HG02763 (cell line): ENCODE results near the gene RLF.

Source experiments
- ATAC-seq: cut with Tn5 transposase; IDR thresholded peaks from one replicate; pipeline ENCODE4 v1.9.1; 2021; ENCODE audit warnings: mild to moderate bottlenecking, moderate library complexity; ENCODE audit not compliant: unreplicated experiment

The RLF gene

DNA sequence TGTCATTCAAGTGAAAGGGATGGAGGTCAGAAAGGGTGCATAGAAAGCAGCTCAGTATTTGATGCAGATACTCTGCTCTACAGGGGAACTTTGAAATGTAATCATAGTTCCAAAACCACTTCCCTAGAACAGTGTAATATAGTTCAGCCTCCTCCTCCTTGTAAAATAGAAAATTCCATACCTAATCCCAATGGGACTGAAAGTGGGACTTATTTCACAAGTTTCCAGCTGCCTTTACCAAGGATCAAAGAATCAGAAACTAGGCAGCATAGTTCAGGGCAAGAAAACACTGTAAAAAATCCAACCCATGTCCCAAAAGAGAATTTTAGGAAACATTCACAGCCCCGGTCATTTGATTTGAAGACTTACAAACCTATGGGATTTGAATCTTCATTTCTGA, 78.4 kb downstream of the RLF start:
- ATAC-seq, result no peak

DNA sequence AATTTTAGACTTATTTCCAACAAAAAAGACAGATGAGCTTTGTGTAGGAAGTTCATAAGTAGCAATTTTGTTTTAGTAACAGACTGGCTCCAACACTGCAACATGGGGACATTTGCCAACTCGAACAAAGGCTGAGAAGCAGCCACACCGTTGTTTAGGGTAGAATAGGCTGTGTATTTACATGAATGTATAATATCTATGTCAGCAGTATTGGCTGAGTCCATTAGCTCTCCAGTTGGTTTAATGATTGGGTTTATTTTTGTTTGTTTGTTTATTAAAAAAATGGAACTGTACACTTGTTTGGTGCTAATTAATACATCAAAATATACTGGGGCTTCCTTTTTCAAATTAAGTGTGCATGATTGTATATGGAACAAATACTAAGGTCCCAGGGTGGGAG, 79.2 kb downstream of the RLF start:
- no peak for ATAC-seq

DNA sequence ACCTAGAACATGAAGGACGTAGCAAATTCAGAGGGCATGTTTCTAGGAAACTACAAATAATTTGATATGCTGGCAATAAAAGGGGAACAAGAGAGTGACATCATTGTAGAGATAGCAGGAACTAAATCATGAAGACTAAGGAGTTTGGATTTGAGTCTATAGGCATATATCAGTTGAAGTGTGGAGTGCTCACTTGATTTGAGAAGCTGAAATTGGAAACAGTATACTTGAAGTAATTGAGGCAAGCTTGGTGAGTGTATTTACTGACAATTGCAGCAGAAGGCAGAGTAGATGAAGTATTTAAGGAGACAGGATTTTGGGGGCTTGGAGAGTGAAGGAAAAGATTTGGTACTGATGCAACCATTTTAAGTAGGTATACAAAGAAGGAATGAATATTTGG, 80.2 kb downstream of the RLF start:
- no peak for ATAC-seq

DNA sequence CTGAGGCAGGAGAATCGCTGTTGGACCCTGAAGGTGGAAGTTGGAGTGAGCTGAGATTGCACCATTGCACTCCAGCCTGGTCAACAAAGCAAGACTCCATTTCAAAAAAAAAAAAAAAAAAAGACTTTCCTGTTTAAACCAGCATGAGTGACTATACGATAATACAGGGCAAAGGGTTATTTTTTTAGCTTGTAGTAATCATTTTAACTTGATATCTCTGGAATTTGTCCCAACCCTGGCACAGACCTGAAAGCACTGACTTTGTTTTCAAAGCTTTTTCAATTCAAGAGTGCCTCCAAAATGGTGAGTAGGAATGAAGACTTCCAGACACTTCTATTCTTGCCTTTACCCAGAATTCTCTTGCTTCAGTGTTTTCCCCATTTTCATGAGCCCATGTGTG, 82.2 kb downstream of the RLF start:
- ATAC-seq, result no peak

DNA sequence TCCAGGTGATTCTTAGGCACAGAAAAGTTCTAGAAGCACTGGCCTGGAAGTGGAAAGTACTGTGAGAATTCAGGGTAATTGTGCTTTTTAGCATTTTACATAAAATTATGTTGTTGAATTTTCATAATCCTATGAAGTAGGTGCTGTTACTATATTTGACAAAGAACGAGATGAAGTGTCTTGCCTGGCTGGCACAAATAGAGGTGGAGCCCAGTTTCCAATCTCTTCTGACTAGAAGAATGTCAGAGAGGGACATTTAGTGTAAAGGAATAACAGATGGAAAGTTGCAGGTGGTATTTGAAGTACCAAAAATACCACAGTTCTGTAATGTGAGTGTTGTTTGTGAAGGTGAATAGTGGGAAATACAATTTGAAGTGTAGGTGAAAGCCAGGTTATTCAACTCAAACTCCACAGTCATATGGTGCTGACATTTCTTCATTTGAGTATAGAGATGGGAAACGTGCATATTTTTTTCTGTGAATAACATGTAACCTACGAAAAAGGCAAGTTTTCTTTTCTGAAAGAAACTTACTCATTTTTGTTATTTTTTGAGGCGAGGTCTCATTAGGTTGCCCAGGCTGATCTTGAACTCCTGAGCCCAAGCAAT, 83.1 kb downstream of the RLF start:
- no peak for ATAC-seq

DNA sequence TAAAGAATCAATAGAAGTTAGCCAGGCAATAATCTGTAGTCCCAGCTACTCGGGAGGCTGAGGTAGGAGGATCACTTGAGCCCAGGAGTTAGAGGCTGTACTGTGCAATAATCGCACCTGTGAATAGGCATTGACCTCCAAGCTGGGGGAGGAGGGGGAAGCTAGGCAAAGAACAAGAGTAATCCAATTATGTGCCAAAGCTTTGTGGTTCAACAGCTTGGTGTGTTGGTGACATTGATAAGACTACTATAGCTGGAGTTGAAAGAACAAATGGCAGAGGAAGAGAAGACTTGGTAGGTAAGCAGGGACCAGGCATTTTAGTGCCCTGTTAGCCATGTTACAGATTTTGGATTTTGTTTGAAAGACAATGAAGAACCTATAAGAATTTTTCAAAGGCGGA, 84.5 kb downstream of the RLF start:
- ATAC-seq, result no peak

DNA sequence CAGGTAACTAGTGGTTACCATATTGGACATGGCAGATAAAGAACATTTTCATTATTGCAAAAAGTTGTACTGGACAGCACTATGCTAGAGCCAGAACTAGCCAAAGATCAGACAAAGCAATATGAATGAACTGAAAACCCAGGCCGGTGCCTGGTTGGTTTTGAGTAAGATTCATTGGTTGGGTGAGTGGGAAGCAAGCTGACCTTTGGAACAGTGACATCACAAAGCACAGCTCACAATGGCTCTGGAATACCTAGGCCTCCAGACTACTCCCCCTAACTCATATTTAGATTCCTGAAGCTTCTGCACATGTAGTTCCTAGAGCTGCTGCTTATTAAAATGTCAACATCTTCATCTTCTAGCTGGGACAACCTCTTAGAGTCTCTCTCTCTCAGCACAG, 86.5 kb downstream of the RLF start, which contains the start of gene TMCO2:
TSS of gene TMCO2 (plus strand) at position 283 of the 400 bp plus-strand sequence. CDS start at position 340, 57 bp downstream.
- ATAC-seq, result no peak

DNA sequence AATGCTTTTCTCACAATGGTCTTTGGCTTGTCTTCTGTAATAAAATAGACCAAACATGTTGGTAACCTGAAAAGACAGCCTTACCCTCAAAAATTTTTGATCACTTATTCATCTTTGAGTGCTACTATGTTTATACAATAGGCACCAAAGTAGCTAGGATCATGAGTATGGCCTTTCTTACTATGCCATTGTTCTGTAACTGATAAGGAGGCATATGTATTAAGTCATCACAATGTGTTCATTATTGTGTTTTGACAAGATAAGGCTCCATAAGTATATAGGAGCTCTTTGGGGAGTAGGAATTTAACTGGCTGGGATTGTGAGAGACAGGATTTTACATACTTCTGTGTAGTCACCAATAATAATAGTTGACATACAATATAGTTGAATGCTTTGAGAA, 87.2 kb downstream of the RLF start:
- no peak for ATAC-seq

DNA sequence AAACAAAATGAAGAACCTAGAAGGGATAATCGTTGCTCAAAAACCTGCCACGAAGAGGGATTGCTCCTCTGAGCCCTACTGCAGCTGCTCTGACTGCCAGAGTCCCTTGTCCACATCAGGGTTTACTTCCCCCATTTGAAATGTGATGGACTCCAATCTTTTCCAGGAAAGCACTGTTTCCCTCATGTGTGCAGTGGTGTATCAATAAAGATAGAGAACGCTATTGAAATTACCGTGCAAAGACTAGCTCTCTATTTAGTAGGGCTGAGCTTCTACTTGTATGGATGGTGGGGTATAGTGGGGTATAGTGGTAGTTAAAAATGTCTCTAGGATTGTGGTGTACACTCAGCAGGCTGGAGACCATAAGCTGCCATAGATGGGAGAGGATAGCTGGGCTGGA, 90.3 kb downstream of the RLF start:
- ATAC-seq, result no peak

DNA sequence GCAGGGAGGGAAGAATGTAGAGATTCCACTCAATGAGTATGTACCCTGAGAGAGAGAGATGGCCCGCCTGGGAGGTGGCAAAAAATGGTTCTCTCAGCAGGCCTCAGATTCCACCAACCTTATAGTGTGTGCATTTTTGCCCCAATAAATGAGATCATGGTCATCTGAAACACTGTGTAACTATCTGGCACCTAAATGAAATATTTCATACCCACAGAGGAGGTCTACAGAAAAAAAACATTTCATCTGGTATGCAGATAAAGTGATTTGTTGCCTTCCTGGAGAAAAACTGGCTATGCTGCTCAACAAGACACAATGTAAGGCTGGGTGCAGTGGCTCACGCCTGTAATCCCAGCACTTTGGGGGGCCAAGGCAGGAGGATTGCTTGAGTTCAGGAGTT, 91.4 kb downstream of the RLF start:
- no peak for ATAC-seq

DNA sequence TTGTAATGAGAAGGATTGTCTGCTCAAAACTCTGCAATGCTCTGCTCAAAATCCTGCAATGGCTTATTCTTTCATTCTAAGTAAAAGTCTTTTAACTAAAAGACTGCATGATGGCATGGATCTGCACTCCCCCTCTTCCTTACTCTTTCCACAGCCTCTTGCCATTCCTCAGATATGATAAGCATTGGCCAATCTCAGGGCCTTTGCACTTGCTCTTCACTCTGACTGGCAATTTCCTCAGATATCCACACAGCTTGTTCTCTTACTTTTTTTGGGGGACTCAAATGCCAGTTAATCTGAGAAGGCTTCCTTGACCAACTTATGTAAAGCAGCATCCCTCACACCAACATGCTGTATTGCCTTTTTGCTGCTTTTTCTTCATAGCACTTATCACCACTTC, 94.0 kb downstream of the RLF start:
- no peak for ATAC-seq

DNA sequence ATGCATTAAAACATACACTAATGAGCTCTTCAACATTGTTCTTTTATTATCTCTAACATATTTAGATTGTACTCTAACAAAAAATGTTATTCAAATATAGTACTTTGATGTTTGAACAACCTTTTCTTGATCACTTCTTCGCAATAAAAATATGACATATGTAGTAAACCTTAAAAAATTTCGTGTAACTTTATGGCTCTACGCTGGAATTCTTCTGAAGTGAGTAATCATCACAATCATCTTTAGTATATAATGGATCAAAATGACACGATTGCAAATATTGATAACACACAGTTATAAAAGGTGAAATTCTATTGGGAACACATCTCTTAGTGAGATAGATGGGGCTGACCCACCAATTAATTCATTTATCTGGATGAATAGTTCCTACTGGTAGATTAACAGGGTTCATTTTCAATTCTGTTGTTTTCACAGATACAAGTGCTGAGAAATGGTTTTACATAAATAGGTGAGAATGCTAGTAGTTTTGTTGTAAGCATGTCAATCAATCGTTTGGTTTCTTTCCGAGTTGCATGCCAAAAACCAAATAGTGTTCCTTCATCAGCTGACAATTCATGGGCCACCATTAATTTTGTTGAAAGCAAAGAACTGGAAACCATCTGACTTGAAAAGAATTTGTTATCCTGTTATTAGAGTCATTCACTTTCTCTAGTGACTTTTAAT, 95.4 kb downstream of the RLF start:
- ATAC-seq, result no peak

DNA sequence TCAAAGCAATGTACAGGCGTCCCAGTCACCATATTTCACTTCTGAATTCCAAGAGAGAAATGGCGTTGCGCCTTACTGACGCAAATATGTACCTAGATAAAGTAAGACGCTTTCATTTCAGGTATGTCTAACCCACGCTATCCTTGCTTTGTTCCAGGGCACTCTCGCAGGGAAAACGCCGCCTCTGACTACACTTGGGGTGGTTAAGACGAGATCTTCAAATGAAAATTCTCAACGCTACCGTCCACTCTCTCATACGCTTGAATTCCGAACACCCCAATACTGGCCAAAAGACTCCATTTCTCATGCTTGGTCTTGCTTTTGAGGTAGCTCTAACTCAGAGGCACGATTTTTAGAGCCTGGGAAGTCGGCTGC, 96.1 kb downstream of the RLF start:
- no peak for ATAC-seq

DNA sequence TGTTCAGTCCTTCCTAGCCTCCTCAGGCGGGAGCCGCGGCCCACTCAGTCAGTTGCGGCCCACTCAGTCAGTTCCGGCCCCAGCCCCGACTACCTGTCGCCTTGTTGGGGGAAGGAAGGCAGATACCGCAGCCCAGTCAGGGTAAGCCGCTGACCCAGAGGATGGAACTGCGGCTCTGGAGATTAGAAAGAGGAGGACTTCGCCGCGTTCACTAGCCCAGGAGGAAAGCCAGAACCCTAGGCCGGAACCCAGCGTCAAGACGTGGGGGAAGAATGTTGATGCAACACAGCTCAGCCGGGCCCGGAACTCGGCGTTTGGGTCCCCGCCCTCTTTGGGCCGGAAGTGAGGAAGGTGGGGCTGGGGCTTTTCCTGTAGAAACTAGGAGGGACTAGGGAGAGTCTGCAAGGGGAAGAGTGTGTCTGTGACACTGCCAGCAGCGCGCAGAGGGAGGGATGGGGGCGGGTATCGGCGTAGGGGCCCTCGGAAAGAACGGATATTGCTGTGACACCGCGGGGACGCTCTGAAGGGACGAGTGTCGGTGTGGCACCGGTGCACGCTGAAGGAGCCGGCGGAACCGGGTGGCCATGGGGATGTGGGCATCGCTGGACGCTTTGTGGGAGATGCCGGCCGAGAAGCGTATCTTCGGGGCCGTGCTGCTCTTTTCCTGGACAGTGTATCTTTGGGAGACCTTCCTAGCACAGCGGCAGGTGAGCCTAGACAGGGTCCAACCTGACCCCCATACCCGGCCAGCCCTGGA, 96.7 kb downstream of the RLF start, which contains the start of gene ZMPSTE24:
TSS of gene ZMPSTE24 (plus strand) at position 549 of the 757 bp plus-strand sequence. CDS start at position 585, 36 bp downstream.
- ATAC-seq, result peak; percentile 93

DNA sequence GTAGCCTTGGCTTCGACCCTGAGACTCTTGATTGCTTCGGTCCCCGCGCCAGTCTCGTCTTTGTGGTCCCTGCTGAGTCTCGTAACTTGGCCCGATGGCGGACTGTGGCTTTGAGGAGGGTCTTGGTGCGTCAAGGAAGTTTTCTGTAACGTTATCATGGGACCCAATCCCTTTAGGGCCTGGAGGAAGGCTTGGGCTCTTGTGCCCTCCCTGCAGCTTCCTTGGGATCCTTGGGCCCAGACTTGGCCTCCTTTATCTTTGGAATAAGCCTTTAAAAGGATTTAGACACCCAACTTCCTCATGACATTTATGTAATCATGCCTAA, 97.2 kb downstream of the RLF start:
- ATAC-seq, result no peak

DNA sequence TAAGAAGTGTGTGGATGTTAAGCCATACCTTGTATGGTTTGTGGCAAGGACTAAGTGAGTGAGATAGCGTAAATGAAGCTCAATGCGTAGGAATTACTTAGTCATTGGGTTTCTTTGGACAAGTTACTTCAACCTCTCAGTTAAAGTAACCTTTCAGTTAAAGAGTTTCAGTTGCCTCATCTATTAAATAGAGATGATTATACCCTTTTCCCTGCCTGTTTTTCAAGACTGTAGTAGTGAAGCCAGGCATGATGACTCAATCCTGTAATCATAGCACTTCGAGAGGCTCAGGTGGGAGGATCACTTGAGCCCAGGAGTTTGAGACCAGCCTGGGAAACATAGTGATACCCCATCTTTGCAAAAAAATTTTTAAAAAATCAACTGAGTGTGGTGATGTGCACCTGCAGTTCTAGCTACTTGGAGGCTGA, 103.2 kb downstream of the RLF start:
- no peak for ATAC-seq

DNA sequence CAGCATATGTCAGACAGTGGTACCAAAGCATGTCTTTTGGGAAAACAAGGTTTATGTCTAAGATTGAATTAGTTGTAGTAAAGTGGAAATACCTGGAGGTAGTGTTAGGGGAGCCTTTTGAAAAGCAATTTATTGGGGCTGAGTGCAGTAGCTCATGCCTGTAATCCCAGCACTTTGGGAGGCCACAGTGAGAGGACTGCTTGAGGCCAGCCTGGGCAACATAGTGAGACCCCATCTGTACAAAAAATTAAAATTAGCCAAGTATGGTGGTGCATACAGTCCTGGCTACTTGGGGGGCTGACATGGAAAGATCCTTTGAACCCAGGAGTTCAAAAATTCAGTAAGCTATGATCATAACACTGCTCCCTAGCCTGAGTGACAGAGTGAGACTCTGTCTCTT, 104.1 kb downstream of the RLF start:
- no peak for ATAC-seq

DNA sequence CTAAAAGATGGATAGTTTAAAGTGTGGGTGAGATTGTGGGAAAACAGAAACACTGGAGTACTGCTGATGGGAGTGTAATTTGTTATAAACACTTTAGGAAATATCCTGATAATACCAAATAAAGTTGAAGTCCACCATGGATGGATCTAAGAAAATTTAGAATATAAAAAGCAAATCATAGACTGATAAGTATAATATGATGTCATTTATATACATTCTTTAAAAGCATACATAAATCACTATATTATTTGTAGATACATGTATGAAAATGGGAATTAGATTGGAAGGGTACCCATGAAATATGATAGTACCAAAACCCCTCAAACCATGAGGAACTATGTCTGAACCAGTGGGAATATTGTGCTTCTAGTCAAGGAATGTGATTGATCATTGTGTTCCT, 104.7 kb downstream of the RLF start:
- no peak for ATAC-seq

DNA sequence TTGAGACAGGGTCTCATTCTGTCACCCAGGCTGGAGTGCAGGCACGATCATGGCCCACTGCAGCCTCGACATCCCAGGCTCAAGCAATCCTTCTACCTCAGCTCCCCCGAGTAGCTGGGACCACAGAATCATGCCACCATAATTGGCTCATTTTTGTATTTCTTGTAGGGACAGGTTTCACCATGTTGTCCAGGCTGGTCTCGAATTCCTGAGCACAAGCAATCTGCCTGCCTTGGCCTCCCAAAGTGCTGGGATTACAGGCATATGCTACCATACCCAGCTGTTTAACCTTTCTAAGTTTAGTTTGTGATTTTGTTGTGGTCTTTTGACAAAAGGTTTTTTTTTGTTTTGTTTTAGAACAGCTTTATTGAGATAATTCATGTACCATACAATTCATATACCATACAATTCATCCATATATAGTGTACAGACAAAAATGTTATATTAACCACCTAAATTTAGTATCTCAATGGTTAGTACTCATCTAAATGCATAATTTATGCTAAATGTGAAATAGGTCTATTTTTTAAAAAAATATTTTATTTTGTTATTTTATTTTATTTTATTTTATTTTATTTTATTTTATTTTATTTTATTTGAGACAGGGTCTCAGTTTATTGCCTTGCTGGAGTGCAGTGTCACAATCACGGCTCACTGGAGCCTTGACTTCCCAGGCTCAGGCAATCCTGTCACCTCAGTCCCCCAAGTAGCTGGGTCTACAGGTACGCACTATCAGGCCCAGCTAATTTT, 105.8 kb downstream of the RLF start:
- ATAC-seq, result no peak

DNA sequence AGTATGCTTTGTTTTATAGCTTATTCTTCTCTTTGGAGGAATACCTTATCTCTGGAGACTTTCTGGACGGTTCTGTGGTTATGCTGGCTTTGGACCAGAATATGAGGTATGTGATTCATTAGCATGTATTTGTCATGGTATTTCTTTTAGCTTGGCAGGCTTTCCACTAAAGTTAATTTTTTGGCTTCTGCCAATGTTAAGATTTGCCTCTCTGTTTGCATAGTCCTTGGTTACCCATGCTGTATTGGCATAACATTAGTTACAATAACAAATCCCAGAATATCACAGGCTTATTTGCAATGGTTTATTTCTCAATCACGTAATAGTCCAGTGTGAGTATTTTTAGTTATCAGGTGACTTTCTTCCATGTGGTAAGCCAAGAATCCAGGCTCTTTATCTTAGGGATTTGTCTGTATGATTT, 106.6 kb downstream of the RLF start:
- no peak for ATAC-seq

DNA sequence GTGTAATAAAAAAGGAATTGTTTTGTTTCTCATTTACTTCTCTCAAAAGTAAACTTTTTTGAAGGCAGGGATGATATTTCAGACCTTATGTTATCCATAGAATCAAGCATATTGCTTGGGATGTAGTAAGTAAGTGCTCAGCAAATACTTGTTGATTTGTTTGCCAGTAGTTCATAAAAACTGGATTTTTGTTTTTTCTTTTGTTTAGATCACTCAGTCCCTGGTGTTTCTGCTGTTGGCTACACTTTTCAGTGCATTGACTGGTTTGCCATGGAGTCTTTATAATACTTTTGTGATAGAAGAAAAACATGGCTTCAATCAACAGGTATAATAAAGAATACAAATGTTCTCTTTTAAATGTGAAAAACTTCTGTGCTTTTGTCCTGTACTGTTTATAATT, 107.0 kb downstream of the RLF start:
- ATAC-seq, result no peak
